ENCODE data around the gene ZNF653.
A peak's percentile ranks its signal among the peaks of the same experiment; 100 is the strongest.
"Not testable (repeated sequence)": the region's sequence is repeated elsewhere in the genome, so short reads cannot be mapped to it uniquely, and the experiment has no call there.

The ZNF653 gene

GRCh38 chr19:11458236-11458900 is 47.3 kb downstream of the ZNF653 start:
- no peak for DNase-seq (ENCODE audit: low read depth)
- TF ChIP-seq CTCF (conservative IDR thresholded peaks at IDR 0.05; ENCODE audit: low read depth, low read length): no peak
- H3K4me3 ChIP-seq (ENCODE audit: low read length): no peak overlapping the region

GRCh38 chr19:11457831-11458230 is 47.8 kb downstream of the ZNF653 start:
- H3K4me3 ChIP-seq (ENCODE audit: low read length): no peak overlapping the region
- no peak for DNase-seq (ENCODE audit: low read depth)
- no peak for TF ChIP-seq CTCF (conservative IDR thresholded peaks at IDR 0.05; ENCODE audit: low read depth, low read length)

- H3K4me3 ChIP-seq (ENCODE audit: low read length): no peak overlapping the region
- no peak for TF ChIP-seq CTCF (conservative IDR thresholded peaks at IDR 0.05; ENCODE audit: low read depth, low read length)
- DNase-seq (ENCODE audit: low read depth): peak; percentile 57
Observed at GRCh38 chr19:11457115-11457514, 48.5 kb downstream of the ZNF653 start.

GRCh38 chr19:11456659-11457058 is 49.0 kb downstream of the ZNF653 start:
- H3K4me3 ChIP-seq (ENCODE audit: low read length): no peak overlapping the region
- no peak for DNase-seq (ENCODE audit: low read depth)
- no peak for TF ChIP-seq CTCF (conservative IDR thresholded peaks at IDR 0.05; ENCODE audit: low read depth, low read length)

- H3K4me3 ChIP-seq (ENCODE audit: low read length); DNase-seq (ENCODE audit: low read depth): not testable (repeated sequence)
Observed at GRCh38 chr19:11455233-11455554, 50.4 kb downstream of the ZNF653 start.

GRCh38 chr19:11453468-11454341 is 51.9 kb downstream of the ZNF653 start:
- DNase-seq (ENCODE audit: low read depth): no peak
- no peak overlapping the region for H3K4me3 ChIP-seq (ENCODE audit: low read length)
- TF ChIP-seq CTCF (conservative IDR thresholded peaks at IDR 0.05; ENCODE audit: low read depth, low read length): peak; percentile 59

GRCh38 chr19:11452620-11453310 is 52.9 kb downstream of the ZNF653 start:
- H3K4me3 ChIP-seq (ENCODE audit: low read length): no peak overlapping the region
- DNase-seq (ENCODE audit: low read depth): no peak
- TF ChIP-seq CTCF (conservative IDR thresholded peaks at IDR 0.05; ENCODE audit: low read depth, low read length): peak; percentile 42
